ENCODE data around the gene ATXN7. TPM values are rescaled to one million over a fixed set of nuclear protein-coding genes. Genes with fewer than 3 reads are reported as not detected.

ATXN7 gene, protein sequence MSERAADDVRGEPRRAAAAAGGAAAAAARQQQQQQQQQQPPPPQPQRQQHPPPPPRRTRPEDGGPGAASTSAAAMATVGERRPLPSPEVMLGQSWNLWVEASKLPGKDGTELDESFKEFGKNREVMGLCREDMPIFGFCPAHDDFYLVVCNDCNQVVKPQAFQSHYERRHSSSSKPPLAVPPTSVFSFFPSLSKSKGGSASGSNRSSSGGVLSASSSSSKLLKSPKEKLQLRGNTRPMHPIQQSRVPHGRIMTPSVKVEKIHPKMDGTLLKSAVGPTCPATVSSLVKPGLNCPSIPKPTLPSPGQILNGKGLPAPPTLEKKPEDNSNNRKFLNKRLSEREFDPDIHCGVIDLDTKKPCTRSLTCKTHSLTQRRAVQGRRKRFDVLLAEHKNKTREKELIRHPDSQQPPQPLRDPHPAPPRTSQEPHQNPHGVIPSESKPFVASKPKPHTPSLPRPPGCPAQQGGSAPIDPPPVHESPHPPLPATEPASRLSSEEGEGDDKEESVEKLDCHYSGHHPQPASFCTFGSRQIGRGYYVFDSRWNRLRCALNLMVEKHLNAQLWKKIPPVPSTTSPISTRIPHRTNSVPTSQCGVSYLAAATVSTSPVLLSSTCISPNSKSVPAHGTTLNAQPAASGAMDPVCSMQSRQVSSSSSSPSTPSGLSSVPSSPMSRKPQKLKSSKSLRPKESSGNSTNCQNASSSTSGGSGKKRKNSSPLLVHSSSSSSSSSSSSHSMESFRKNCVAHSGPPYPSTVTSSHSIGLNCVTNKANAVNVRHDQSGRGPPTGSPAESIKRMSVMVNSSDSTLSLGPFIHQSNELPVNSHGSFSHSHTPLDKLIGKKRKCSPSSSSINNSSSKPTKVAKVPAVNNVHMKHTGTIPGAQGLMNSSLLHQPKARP
- 1.7 and 2.5 TPM in 2 replicates for polyA plus RNA-seq (2014; cell fraction: cytosol; rRNA removed)
- polyA plus RNA-seq (2014; cell fraction: nucleus; rRNA removed): 4.0 and 8.1 TPM in 2 replicates

DNA sequence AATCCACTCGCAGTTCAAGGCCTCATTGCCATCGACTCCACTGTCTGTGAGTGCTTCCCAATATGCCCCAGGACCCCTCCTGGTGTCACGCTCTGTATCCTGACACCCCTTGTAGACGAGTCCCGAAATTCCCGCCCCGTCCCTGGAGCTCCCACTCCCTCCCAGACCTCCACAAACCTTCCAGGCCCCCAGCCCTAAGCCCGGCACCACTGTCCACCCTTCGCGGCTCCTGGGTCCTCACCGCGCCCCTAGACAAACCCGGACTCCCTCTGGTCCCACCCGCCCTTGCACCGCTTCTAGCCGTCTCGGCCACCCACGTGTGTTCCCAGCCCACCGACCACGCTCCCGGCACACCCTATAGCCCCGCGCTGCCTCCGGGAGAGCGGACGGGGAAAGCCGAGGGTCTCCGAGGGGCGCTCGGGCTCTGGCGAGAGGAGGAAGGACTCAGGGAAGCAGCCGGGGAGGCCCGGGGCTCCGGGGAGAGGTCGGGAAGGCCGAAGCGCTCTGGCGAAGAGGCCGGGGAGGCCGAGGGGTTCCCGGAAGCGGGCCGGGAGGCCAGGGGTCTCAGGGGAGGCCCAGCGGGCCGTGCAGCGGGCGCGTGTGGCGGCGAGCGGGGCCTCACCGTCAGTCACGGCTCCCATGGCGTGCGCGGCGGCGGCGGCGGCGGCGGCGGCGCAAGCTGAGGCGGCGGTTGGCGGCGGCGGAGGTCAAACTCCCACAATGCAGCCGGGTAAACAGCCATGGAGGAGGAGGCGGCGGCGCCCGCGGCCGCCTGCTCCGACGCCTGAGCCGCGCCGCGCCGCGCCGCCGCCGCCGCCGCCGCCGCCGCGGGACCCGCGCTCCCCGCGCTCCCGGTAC is at the start of gene ATXN7, which contains the start of gene THOC7:
Gene ATXN7 (plus strand): TSS at position 718 of the 858 bp plus-strand sequence. CDS start 48,732 bp downstream, outside the sequence.
Gene THOC7 (minus strand): TSS at position 656 of the 858 bp plus-strand sequence. CDS start 15 bp downstream, at position 641.
- peak; percentile 45 for DNase-seq (ENCODE audit: low spot score)

DNA sequence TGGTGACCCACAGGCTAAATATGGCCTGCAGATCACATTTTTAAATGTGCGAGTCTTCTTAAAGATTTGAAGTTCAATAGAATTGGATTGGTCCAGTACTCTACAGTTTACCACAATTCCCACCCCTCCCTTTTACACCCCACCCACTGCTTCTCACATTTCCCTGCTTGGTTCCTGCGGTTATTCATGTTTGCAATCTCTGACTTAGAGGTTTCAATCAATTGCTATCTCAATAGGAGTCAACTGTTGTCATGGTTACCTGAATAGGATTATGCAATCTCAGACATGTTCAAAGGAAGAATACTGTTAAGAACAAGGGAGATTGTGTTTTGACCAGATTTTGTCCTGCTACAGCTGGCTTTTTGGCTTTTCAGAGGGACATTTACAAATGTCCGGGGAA is 49.4 kb upstream of the ATXN7 start:
- no peak for DNase-seq (ENCODE audit: low spot score)

DNA sequence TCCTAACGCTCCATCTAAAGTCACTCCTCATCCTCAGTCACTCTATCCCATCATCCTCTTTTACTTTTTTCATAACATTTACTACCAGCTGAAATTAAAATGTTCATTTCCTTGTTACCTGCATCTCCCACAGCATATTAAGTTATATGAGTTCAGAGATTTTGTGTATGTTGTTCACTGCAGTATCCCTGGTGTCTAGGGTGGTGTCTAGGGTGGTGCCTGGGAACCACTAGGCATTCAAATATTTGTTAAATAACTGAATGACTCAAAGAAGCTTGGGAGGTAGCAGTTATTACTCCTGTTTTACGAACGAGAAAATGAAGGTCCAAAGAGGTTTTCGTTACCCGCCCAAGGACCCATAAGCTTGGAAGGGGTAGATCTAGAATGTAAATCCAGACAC is 46.4 kb upstream of the ATXN7 start:
- no peak for DNase-seq (ENCODE audit: low spot score)

DNA sequence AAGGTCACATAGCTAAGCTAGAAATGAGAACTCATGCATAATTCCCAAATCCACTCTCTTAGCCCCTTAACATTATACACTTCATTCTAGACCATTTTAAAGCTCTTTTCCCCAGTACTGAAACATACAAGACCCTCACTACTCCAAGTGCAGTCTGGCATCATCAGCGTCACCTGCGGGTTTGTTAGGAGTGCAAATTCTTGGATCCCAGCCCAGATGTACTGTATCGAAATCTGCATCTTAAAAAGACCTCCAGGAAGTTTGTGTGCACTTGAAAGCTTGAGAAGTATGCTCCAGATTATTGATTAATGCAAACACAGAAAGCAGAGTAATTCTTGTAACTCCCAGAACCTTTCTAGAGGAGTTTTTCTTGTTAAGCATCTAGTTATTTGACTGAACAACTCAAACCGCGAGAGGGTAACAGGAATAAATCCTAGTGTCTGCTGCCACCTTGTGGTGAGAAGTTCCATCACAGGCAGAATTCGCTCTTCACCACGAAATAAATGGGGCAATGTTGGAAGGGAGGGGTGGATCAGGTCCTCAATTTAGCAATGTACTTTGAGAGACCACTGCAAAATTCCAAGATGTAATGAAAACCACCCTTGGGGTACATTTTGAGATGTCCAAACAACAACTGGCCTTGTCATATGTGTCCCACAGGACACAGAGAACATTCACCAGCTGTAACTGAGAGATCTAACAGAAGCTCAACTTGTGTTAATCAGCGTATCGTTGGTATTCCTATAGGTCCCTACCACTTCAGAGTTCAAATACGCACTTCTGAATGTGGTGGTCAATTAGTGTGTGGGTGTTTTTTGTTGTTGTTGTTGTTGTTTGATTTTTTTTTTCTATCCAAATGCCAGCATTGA is 45.2 kb upstream of the ATXN7 start:
- peak; percentile 20 for DNase-seq (ENCODE audit: low spot score)

DNA sequence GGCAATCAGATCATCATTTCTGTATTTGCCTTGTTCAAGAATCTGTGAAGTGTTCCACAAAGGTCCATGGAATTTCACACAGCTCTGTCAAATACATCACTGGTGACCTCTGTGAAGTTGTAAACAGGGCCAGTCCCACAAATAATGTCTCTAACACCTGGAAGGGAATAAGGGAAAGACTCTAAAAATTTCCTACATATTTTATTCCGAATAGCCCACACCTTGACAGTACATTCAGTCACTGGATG is 44.6 kb upstream of the ATXN7 start, which contains the start of gene C3orf49:
Gene C3orf49 (plus strand): TSS at position 149 of the 248 bp plus-strand sequence. CDS start 173 bp downstream, outside the sequence.
- no peak for DNase-seq (ENCODE audit: low spot score)

DNA sequence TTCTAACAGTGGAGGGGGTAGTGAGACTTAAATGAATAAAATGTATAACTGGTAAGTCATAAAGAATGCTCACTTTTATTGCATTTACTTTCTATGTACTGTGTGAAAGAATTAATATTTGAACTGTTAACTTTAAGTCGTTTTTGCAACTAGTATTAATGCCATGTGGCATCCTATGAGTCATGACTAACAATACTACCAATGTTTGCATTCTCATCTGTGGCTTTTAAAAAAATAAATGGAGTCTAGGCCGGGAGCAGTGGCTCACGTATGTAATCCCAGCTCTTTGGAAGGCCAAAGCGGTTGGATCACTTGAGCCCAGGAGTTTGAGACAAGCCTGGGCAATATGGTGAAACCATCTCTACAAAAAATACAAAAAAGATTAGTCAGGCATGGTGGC is 39.4 kb upstream of the ATXN7 start:
- DNase-seq (ENCODE audit: low spot score): no peak

DNA sequence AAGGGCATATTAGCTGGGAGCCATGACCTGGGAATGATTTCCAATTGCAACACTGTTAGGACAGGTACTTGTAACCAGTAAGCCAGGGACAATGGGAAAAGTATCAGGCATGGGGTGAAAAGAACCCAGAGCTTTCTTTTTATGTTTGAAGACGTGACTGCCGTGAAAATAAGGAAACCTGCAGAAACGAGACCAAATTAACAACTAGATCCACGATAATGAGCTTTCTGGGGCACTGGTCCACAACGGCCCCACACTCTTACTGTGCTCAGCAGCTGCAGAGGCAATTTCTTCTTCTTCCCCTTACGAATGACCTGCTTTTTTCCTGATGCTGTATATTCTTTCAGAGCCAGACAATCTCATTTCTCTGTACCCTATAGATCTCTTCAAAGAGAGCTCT is 33.1 kb upstream of the ATXN7 start:
- DNase-seq (ENCODE audit: low spot score): no peak

DNA sequence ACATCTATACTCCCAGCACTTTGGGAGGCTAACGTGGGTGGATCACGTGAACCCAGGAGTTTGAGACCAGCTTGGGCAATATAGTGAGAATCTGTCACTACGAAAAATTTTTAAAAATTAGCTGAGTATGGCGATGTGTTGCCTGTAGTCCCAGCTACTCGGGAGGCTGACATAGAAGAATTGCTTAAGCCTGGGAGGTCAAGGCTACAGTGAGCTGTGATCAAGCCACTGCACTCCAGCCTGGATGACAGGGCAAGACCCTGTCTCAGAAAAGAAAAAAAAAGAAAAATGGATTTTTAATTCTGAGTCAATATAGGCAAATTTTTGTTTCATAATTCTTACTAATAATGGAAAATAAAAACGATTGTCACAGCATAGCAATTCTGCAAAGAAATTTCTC is 31.3 kb upstream of the ATXN7 start:
- DNase-seq (ENCODE audit: low spot score): no peak

DNA sequence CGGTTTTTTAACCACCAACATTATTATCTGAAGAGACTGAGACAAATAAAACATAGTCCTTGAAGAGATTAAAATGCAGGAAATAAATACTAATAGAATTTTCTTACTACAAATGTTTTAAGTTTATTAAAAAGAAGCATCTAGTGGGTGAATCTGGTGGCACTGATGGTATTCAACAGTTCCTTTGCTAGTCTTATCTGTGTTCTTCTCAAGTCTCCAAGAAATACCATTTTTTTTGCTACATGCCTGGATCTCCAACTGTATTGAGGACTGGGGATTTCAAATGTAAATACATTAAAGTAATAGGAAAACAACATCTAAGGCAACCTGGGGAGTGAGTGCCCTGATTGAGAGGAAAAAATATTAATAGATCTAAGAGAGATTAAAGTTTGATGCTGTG is 22.0 kb upstream of the ATXN7 start:
- DNase-seq (ENCODE audit: low spot score): no peak

DNA sequence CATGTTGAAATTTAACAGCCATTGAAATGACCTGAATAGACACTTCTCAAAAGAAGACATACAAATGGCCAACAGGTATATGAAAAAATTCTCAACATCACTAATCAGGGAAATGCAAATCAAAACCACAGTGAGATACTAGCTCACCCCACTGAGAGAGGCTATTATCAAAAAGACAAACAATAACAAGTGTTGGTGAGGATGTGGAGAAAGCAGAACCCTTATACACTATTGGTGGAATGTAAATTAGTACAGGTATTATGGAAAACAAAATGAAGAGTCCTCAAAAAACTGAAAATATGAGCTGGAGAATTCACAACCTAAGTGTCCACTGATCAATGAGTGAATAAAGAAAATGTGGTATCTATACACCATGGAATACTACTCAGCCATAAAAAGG is 21.5 kb upstream of the ATXN7 start:
- no peak for DNase-seq (ENCODE audit: low spot score)

DNA sequence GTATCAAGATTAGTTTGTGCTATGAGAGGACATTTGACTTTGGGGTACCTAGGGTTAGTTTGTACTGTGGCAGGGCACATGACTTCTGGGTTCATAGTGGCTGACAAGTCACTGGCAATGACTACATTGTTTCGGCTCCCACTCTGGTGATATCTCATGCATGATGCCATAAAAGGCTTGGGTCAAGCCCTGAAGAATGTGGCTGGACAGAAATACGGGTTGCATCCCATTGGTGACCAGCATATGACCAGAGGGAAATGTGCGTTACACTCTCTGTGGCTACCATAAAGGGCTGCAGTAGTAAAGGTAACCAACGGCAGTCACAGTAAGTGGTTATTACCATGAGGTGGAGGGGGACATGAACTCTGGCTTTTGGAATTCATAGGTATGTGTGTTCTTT is 18.5 kb upstream of the ATXN7 start:
- DNase-seq (ENCODE audit: low spot score): no peak

DNA sequence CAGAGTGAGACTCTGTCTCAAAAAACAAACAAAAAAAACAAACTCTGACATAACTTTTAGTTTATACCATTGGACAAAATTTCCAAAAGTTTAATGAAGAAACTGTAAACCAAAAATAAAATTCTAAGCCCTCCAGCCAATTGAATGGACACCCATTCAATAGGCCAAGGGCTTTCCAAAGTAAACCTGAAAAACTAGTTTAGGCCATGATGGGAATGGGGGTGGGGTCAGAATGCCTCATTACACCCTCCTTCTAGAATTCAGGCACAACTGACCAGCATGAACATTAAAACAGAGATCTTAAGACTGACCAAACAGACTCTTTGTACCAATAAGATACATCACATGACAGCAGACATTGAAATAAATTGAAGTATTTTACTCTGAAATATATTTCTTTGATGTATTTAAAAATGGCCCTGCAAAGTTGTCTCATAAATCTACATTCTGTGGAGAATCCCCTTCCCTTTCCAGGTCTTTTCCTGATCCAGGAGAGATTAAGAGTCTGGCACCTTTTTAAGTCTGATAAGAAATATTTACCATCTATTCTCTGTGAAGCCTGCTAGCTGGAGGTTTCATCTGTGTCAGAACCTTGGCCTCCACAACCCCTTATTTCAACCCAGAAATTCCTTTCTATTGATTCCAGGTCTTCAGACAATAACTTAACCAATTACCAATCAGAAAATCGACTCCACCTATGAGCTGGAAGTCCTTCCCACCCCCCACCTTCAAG is 15.8 kb upstream of the ATXN7 start:
- no peak for DNase-seq (ENCODE audit: low spot score)

DNA sequence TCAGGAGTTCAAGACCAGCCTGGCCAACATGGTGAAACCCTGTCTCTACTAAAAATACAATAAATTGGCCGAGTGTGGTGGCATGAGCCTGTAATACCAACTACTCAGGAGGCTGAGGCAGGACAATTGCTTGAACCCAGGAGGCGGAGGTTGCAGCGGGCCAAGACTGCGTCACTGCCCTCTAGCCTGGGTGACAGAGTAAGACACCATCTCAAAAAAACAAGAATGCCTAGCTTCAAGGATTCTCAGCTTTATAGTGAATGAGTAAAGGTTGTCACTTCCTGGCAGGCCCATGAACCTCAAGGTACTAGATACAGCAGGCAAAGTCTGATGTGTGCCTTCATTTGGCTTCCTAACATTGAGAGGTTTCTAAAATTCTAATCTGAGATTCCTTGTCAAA is 14.5 kb upstream of the ATXN7 start:
- no peak for DNase-seq (ENCODE audit: low spot score)

DNA sequence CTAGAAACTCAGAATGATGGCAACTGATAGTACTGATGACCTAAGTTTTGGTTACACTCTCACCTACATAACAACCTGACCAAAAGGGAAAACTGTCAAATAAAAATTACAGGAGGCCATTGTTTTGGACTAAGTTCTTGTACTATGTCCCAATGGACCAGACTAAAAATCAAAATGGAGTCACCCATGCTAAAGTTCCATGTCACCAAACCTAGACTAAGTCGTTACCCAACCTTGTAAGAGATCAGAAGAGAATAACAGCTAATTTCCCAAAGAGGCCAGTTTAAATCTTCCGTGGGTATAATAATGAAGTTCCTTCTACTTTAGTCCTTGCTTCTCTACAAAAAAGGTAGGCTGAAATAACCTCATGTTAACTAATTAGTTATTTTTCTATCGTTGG is 12.4 kb upstream of the ATXN7 start:
- DNase-seq (ENCODE audit: low spot score): no peak

DNA sequence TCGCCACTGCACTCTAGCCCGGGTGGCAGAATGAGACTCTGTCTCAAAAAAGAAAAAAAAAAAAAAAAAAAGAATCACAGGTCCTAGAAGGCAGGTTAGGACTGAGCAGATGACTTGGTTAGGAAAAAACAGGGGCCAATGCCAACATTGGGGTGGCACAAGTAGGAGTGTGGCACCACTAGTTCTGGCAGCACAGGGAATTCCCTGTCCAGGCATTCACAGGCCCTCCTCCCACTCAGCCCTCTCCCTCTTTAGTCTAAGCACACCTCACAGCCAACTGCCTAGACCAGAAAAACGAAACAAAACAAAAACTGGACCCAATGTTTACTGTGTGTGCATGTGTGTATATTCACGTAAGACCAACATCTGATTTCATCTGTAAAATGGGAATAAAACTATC is 10.6 kb upstream of the ATXN7 start:
- DNase-seq (ENCODE audit: low spot score): no peak

DNA sequence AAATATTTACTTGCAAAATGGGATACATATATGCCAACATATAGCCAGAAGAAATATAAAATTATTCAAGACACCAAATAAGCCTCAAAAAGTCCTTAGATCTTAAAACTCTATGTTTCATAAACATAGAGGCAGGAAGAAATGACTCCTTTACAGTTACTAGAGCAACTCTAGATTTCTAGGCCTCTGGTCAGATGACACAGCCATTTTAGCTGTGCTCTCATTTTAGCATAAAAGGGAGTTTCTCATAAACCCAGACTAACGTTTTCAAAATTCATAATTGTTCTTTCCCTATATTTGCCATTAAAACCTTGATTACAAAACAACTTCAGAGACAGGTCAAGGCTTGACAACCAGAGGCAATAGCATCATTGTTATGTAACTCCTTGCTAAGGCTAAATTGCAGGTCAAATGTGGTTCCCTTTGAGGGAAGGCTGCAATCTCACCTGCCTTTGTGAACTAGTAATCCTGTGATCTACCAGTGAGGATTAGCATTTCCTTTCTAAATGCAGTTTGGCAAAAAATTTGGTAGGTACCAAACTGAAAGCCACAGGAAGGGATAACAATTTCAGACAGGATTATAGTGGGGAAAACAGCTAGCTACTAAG is 8.2 kb upstream of the ATXN7 start:
- no peak for DNase-seq (ENCODE audit: low spot score)

DNA sequence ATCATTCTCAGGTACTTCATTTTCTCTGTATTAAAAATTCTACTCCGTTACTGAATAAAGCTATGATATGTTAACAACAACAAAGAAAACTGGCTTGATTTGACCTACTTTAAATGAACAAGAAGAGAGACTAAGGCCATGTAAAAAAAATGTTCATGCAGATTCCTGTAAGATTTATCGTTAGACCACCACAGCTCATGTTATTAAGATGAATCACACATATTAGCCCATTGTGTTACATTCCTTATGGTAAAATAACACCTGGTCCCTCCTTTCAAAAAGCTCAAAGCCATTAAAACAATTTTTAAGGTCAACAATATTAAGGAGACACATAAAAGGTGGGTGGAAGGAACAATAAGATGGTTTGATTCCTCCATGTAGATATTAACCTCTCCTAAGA is 6.4 kb upstream of the ATXN7 start:
- no peak for DNase-seq (ENCODE audit: low spot score)

DNA sequence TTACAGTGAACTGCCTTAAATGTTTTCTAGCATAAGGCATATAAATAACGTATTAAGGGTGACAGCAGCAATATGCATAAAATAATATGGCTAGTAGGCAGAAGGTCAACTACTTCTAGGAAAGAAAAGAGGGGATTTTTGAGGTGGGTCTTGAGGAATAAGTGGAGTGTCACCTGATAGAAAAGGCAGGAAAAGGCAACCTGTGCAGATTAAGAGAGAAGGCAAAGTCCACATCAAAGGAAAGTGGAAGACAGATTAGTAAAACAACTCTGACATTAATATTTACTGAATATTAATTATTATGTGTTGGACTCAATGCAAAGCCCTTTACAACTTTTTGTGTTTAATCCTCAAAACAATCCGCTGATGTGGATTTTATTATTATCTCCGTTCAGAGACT is 2.9 kb upstream of the ATXN7 start:
- DNase-seq (ENCODE audit: low spot score): no peak

DNA sequence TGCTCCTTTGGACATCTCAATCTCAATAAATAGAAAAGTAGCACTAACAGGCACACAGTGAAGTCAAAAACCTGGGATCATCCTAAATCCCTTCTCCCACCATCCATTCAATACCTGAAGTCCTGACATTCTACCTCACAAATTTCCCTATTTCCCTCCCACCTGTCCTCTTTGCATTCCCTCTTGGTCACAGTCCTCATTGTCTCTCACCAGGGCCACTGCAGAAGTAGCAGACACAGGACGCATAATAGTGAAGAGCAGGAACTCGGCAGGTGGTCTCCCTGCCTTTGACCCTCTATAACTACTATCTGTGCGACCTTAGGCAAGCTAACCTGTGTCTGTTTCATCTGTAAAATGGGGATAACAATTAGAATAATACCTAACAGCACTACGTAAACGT is 2.4 kb upstream of the ATXN7 start:
- no peak for DNase-seq (ENCODE audit: low spot score)

DNA sequence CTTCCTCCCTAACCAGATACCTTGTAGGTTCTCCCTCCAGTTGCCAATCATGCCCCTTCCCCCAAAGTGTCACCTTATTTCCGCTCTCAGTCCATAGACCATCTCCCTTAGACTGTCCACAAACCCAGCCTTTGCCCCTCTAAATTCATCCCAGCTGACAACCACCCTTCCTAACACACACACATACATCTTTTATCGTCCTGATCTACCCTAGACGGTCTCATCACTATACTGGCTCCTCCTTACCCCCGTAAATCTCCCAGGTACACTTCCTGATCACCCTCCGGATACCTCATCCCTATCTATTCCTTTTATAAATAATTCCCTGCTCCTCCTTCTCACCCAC is 890 bp upstream of the ATXN7 start:
- no peak for DNase-seq (ENCODE audit: low spot score)

All from SK-N-DZ (cell line).